ENCODE results near the gene IKBKE. TPM values are rescaled to one million over a fixed set of nuclear protein-coding genes. Genes with fewer than 3 reads are reported as not detected.
A peak's percentile ranks its signal among the peaks of the same experiment; 100 is the strongest.

The IKBKE gene
- total and polyA plus RNA-seq, 10 of the 15 experiments (the other 5 are each of a cell fraction or from before 2014, with no cell fraction given), result 12.8 to 35.1 (median 23.1) TPM

GRCh38 chr1:206471415-206471801, 1.1 kb downstream of the IKBKE start:
- WGBS (ENCODE audit: insufficient coverage, insufficient replicate concordance, low lambda C conversion rate, missing lambda C conversion rate), result 1% methylated on average over 7 of the region's 7 CpGs
- ATAC-seq (peak; percentile 57), DNase-seq (ENCODE audit: low read depth, low spot score) (no peak), FAIRE-seq (no peak)
- H4K20me1 ChIP-seq (ENCODE audit: control insufficient read depth, insufficient read depth), result no peaks in the 10 kb centered on the region
- peak overlapping the region; percentile 88 for H3K27ac ChIP-seq (ENCODE audit: control insufficient read depth, insufficient read depth)
- H3K9me3 ChIP-seq (replicated peaks; ENCODE audit: control insufficient read depth, insufficient read depth, low read length), result no peaks in the 10 kb centered on the region
- H3K79me2 ChIP-seq (ENCODE audit: control insufficient read depth, insufficient read depth, low read length), result peaks cover 38% of the 10 kb centered on the region
- peak overlapping the region; percentile 77 for H3K9ac ChIP-seq (ENCODE audit: control insufficient read depth, insufficient read depth, low read length)
- BruUV-seq (replicated peaks), result no TSS peak
- intact Hi-C loops (cut with micrococcal nuclease; ENCODE audit: unreplicated experiment), result loop anchor here (2.0 to 5.0 kb wide), 2 partner anchors 33 to 86 kb away; no protein-coding TSS in a partner anchor
- ChIA-PET RAD21 (ENCODE audit: unreplicated experiment) (interaction anchor here (0.9 to 3.6 kb wide), 18 partner anchors 9 to 511 kb away, joined by 3 to 55 read pairs (median 6); partner anchors contain the start of gene DYRK3), POLR2A (interaction anchor here (0.8 to 4.3 kb wide), 10 partner anchors 8 to 268 kb away, joined by 3 to 37 read pairs (median 8); partner anchors contain the start of gene DYRK3), SMC1A (ENCODE audit: uncharacterized antibody, unreplicated experiment) (interaction anchor here (0.9 to 4.4 kb wide), 16 partner anchors 8 to 192 kb away, joined by 3 to 31 read pairs (median 10); partner anchors contain the start of gene RASSF5), CTCF (interaction anchor here (0.7 to 4.1 kb wide), 17 partner anchors 10 to 1310 kb away, joined by 3 to 61 read pairs (median 6); partner anchors contain the start of gene DYRK3)
- TF ChIP-seq DPF2 (IDR thresholded peaks at IDR 0.05) (0 out of 2 replicates have a peak, but pooled peaks have one; percentile 35), RELA (IDR thresholded peaks at IDR 0.05; ENCODE audit: borderline replicate concordance, partially characterized antibody) (peak; percentile 12), BCL11A (IDR thresholded peaks at IDR 0.05; ENCODE audit: low read depth, low read length) (no peak), NKRF (conservative IDR thresholded peaks at IDR 0.05) (0 out of 2 replicates have a peak, but pooled peaks have one; percentile 3), NFIC (IDR thresholded peaks at IDR 0.05; ENCODE audit: low read depth, low read length) (peak; percentile 54; the same call in 1 of the 2 replicates), SREBF2 (IDR thresholded peaks at IDR 0.05; ENCODE audit: low read length) (no peak), EGR1 (IDR thresholded peaks at IDR 0.05; ENCODE audit: borderline replicate concordance in 1 of 2, low read depth in 2 of 2, low read length in 2 of 2) (peak in 1 of 2 experiments; percentile 29; a peak in 1 of 3 replicates), BHLHE40 (IDR thresholded peaks at IDR 0.05; ENCODE audit: borderline replicate concordance in 1 of 2, low read depth in 2 of 2, low read length in 1 of 2) (peak in 1 of 2 experiments; percentile 40; a peak in 2 of 4 replicates), RUNX3 (IDR thresholded peaks at IDR 0.05; ENCODE audit: low read length) (0 out of 2 replicates have a peak, but pooled peaks have one; percentile 30), JUNB (IDR thresholded peaks at IDR 0.05) (no peak), POLR2AphosphoS5 (IDR thresholded peaks at IDR 0.05; ENCODE audit: low read length) (peak; percentile 6; the same call in 1 of the 2 replicates), IKZF1 (conservative IDR thresholded peaks at IDR 0.05) (peak; percentile 30; the same call in 1 of the 2 replicates)
- H3K4me1 ChIP-seq (ENCODE audit: control insufficient read depth, insufficient read depth, low read length), result peaks cover 56% of the 10 kb centered on the region
- in situ Hi-C loops (cut with MboI), result no loop called here
- H3K4me2 ChIP-seq (ENCODE audit: control insufficient read depth, insufficient read depth), result peak overlapping the region; percentile 99
- no peaks in the 10 kb centered on the region for H3K27me3 ChIP-seq (replicated peaks in 1 of 2; ENCODE audit: control insufficient read depth in 2 of 2, insufficient read depth in 2 of 2, low read length in 1 of 2)
- H3K36me3 ChIP-seq (ENCODE audit: control insufficient read depth in 2 of 2, insufficient read depth in 2 of 2, low read length in 1 of 2), result peaks cover 12 to 15% of the 10 kb centered on the region in 2 experiments; a peak in 3 of 4 replicates
- peak overlapping the region; percentile 94 for H3K4me3 ChIP-seq
- H2AFZ ChIP-seq (ENCODE audit: control insufficient read depth, low read depth, low read length), result no peak overlapping the region

All from GM12878 (cell line).